Glutamatergic neuron (in vitro differentiated cells): ENCODE data around the gene KCNN3. TPM values are rescaled to one million over a fixed set of nuclear protein-coding genes. Genes with fewer than 3 reads are reported as not detected.

ENCODE experiments used
- DNase-seq: peaks from one replicate; pipeline ENCODE4 v3.0.0; 2022
- H3K27ac Mint-ChIP-seq: one replicate; pipeline ENCODE4 v1.8.0; 2020; ENCODE audit warnings: mild to moderate bottlenecking, mixed read lengths, inconsistent platforms; ENCODE audit not compliant: unreplicated experiment
- H3K27me3 Mint-ChIP-seq: one replicate; pipeline ENCODE4 v1.8.0; 2020; ENCODE audit warnings: mild to moderate bottlenecking, moderate library complexity, mixed read lengths, inconsistent platforms; ENCODE audit not compliant: unreplicated experiment
- H3K36me3 Mint-ChIP-seq: one replicate; pipeline ENCODE4 v1.8.0; 2020; ENCODE audit warnings: mild to moderate bottlenecking, mixed read lengths, inconsistent platforms; ENCODE audit not compliant: unreplicated experiment
- H3K4me1 Mint-ChIP-seq: one replicate; pipeline ENCODE4 v1.8.0; 2020; ENCODE audit warnings: mild to moderate bottlenecking, low read depth, mixed read lengths, inconsistent platforms; ENCODE audit not compliant: unreplicated experiment
- H3K4me3 Mint-ChIP-seq: one replicate; pipeline ENCODE4 v1.8.0; 2020; ENCODE audit warnings: mild to moderate bottlenecking, mixed read lengths, inconsistent platforms; ENCODE audit not compliant: unreplicated experiment
- H3K9me3 Mint-ChIP-seq: one replicate; pipeline ENCODE4 v1.8.0; 2020; ENCODE audit warnings: mild to moderate bottlenecking, moderate library complexity, mixed read lengths, inconsistent platforms; ENCODE audit not compliant: unreplicated experiment
- CTCF ChIP-seq: fragments of 200-600 bp; sonication (generic); IDR thresholded peaks from one replicate; pipeline ENCODE4 v1.5.0; 2021; ENCODE audit not compliant: partially characterized antibody, unreplicated experiment
- total RNA-seq: library from RNA; stranded (reverse); fragmentation: NEBNext Ultra II Directional; extraction: Animal tissue kit (Norgen Biotek cat#: 25700); gene quantifications from one replicate; pipeline ENCODE4 v1.2.1, GENCODE V29; 2021; ENCODE audit not compliant: unreplicated experiment

The KCNN3 gene
- total RNA-seq, 1 donor from 2014 or later = 3.8 TPM

- Mint-ChIP-seq H3K4me1 (peaks cover 3% of the 10 kb centered on the region), H3K9me3 (no peaks in the 10 kb centered on the region), H3K27me3 (no peaks in the 10 kb centered on the region), H3K36me3 (no peaks in the 10 kb centered on the region), H3K4me3 (no peak overlapping the region), H3K27ac (no peak overlapping the region)
- no peak for TF ChIP-seq CTCF
- no peak for DNase-seq
Observed at GRCh38 chr1:154706851-154707250, 163.2 kb downstream of the KCNN3 start.

GRCh38 chr1:154705544-154705943, 164.5 kb downstream of the KCNN3 start:
- no peaks in the 10 kb centered on the region for H3K27me3 Mint-ChIP-seq
- H3K9me3 Mint-ChIP-seq = no peaks in the 10 kb centered on the region
- H3K4me3 Mint-ChIP-seq = no peak overlapping the region
- DNase-seq = no peak
- H3K36me3 Mint-ChIP-seq = no peaks in the 10 kb centered on the region
- no peak overlapping the region for H3K27ac Mint-ChIP-seq
- TF ChIP-seq CTCF = no peak
- peaks cover 3% of the 10 kb centered on the region for H3K4me1 Mint-ChIP-seq

GRCh38 chr1:154703170-154703569, 166.9 kb downstream of the KCNN3 start:
- Mint-ChIP-seq H3K36me3 (no peaks in the 10 kb centered on the region), H3K4me3 (no peak overlapping the region), H3K27me3 (peaks cover 2% of the 10 kb centered on the region), H3K4me1 (peaks cover 5% of the 10 kb centered on the region), H3K9me3 (no peaks in the 10 kb centered on the region), H3K27ac (no peak overlapping the region)
- TF ChIP-seq CTCF = no peak
- DNase-seq = no peak

GRCh38 chr1:154698320-154699096, 171.6 kb downstream of the KCNN3 start:
- peaks cover 3% of the 10 kb centered on the region for H3K27me3 Mint-ChIP-seq
- peaks cover 4% of the 10 kb centered on the region for H3K9me3 Mint-ChIP-seq
- peak overlapping the region; percentile 17 for H3K27ac Mint-ChIP-seq
- DNase-seq = no peak
- H3K4me1 Mint-ChIP-seq = peaks cover 11% of the 10 kb centered on the region
- H3K4me3 Mint-ChIP-seq = no peak overlapping the region
- TF ChIP-seq CTCF = no peak
- H3K36me3 Mint-ChIP-seq = no peaks in the 10 kb centered on the region

GRCh38 chr1:154697710-154698109, 172.4 kb downstream of the KCNN3 start:
- Mint-ChIP-seq H3K27me3 (peaks cover 3% of the 10 kb centered on the region), H3K4me1 (peaks cover 11% of the 10 kb centered on the region), H3K36me3 (no peaks in the 10 kb centered on the region), H3K27ac (no peak overlapping the region), H3K4me3 (no peak overlapping the region), H3K9me3 (peaks cover 4% of the 10 kb centered on the region)
- DNase-seq = no peak
- TF ChIP-seq CTCF = no peak
